ENCODE results near the gene RARS1.

- no peak for TF ChIP-seq POLR2AphosphoS5 (IDR thresholded peaks at IDR 0.05; ENCODE audit: low read depth)
- TF ChIP-seq CTCF (conservative IDR thresholded peaks at IDR 0.05; ENCODE audit: low read depth in 2 of 2), result no peak
- TF ChIP-seq EZH2 (IDR thresholded peaks at IDR 0.05; ENCODE audit: low read depth, unreplicated experiment), result no peak
- no peak for TF ChIP-seq REST (IDR thresholded peaks at IDR 0.05; ENCODE audit: unreplicated experiment)
- no peak for TF ChIP-seq EZH2phosphoT487 (IDR thresholded peaks at IDR 0.05; ENCODE audit: unreplicated experiment)
- TF ChIP-seq CREB1 (CRISPR knock-in tag; IDR thresholded peaks at IDR 0.05; ENCODE audit: low read depth), result no peak
- no peak for TF ChIP-seq ZNF331 (CRISPR knock-in tag; IDR thresholded peaks at IDR 0.05; ENCODE audit: low read depth)
- TF ChIP-seq STAT1 (IDR thresholded peaks at IDR 0.05; ENCODE audit: unreplicated experiment), result no peak
- TF ChIP-seq ETS1 (IDR thresholded peaks at IDR 0.05), result no peak
- no peak for TF ChIP-seq NANOG (IDR thresholded peaks at IDR 0.05; ENCODE audit: borderline replicate concordance)
- no peak for TF ChIP-seq JUNB (IDR thresholded peaks at IDR 0.05; ENCODE audit: unreplicated experiment)
These were observed 64.4 kb downstream of the RARS1 start for GRCh38 chr5:168550656-168551055.
